Stimulated activated memory B cell treated with anti-CD40 and anti-IgM and Interleukin-4, amounts not matched to agents 10 μg/mL and 1 μg/mL and 100 μg/mL, for 72 hours (primary cell): ENCODE measurements around the gene CEP295NL.

Experiments
- ATAC-seq: fragments of 150-1000 bp; cut with Tn5 transposase; 2 replicates; pipeline ENCODE4 v1.10.0; 2021
- H3K27ac Mint-ChIP-seq: one replicate; pipeline ENCODE4 v1.8.0; 2022; ENCODE audit warnings: mild to moderate bottlenecking, mixed read lengths
- H3K27me3 Mint-ChIP-seq: one replicate; pipeline ENCODE4 v1.8.0; 2022; ENCODE audit warnings: mixed read lengths
- H3K36me3 Mint-ChIP-seq: one replicate; pipeline ENCODE4 v1.8.0; 2022; ENCODE audit warnings: mixed read lengths
- H3K4me1 Mint-ChIP-seq: one replicate; pipeline ENCODE4 v1.8.0; 2022; ENCODE audit warnings: mixed read lengths
- H3K4me3 Mint-ChIP-seq: one replicate; pipeline ENCODE4 v1.8.0; 2022; ENCODE audit warnings: mild to moderate bottlenecking, moderate library complexity, mixed read lengths
- H3K9me3 Mint-ChIP-seq: one replicate; pipeline ENCODE4 v1.8.0; 2022; ENCODE audit warnings: mixed read lengths

Gene CEP295NL

GRCh38 chr17:78854508-78854907 lies 48.5 kb downstream of the CEP295NL start:
- H3K27me3 Mint-ChIP-seq, result no peaks in the 10 kb centered on the region
- H3K27ac Mint-ChIP-seq, result no peak overlapping the region
- no peaks in the 10 kb centered on the region for H3K36me3 Mint-ChIP-seq
- ATAC-seq, result no peak
- H3K4me1 Mint-ChIP-seq, result no peaks in the 10 kb centered on the region
- H3K4me3 Mint-ChIP-seq, result no peak overlapping the region
- no peaks in the 10 kb centered on the region for H3K9me3 Mint-ChIP-seq

GRCh38 chr17:78853926-78854394 lies 49.0 kb downstream of the CEP295NL start:
- no peak for ATAC-seq
- H3K27ac Mint-ChIP-seq, result no peak overlapping the region
- H3K27me3 Mint-ChIP-seq, result no peaks in the 10 kb centered on the region
- no peaks in the 10 kb centered on the region for H3K36me3 Mint-ChIP-seq
- H3K9me3 Mint-ChIP-seq, result no peaks in the 10 kb centered on the region
- no peaks in the 10 kb centered on the region for H3K4me1 Mint-ChIP-seq
- H3K4me3 Mint-ChIP-seq, result no peak overlapping the region

GRCh38 chr17:78852709-78853121 lies 50.3 kb downstream of the CEP295NL start:
- Mint-ChIP-seq H3K27me3 (no peaks in the 10 kb centered on the region), H3K4me3 (no peak overlapping the region), H3K36me3 (no peaks in the 10 kb centered on the region), H3K4me1 (no peaks in the 10 kb centered on the region), H3K9me3 (no peaks in the 10 kb centered on the region), H3K27ac (no peak overlapping the region)
- ATAC-seq, result no peak

GRCh38 chr17:78849026-78849425 lies 54.0 kb downstream of the CEP295NL start:
- no peak for ATAC-seq
- Mint-ChIP-seq H3K36me3 (no peaks in the 10 kb centered on the region), H3K27ac (no peak overlapping the region), H3K4me1 (peaks cover 7% of the 10 kb centered on the region), H3K4me3 (no peak overlapping the region), H3K9me3 (no peaks in the 10 kb centered on the region), H3K27me3 (no peaks in the 10 kb centered on the region)

- Mint-ChIP-seq H3K4me1 (peaks cover 9% of the 10 kb centered on the region), H3K4me3 (no peak overlapping the region), H3K27ac (no peak overlapping the region), H3K27me3 (no peaks in the 10 kb centered on the region), H3K36me3 (no peaks in the 10 kb centered on the region), H3K9me3 (no peaks in the 10 kb centered on the region)
- no peak for ATAC-seq
Measured at GRCh38 chr17:78847052-78847451, 55.9 kb downstream of the CEP295NL start.

- no peaks in the 10 kb centered on the region for H3K36me3 Mint-ChIP-seq
- H3K27ac Mint-ChIP-seq, result peak overlapping the region; percentile 43
- no peak for ATAC-seq
- H3K4me1 Mint-ChIP-seq, result peaks cover 24% of the 10 kb centered on the region
- no peaks in the 10 kb centered on the region for H3K9me3 Mint-ChIP-seq
- no peaks in the 10 kb centered on the region for H3K27me3 Mint-ChIP-seq
- peak overlapping the region; percentile 25 for H3K4me3 Mint-ChIP-seq
Measured at GRCh38 chr17:78844301-78845005, 58.5 kb downstream of the CEP295NL start.

GRCh38 chr17:78842881-78843565 lies 60.0 kb downstream of the CEP295NL start:
- no peak for ATAC-seq
- Mint-ChIP-seq H3K27me3 (no peaks in the 10 kb centered on the region), H3K4me3 (no peak overlapping the region), H3K27ac (no peak overlapping the region), H3K36me3 (no peaks in the 10 kb centered on the region), H3K4me1 (peaks cover 37% of the 10 kb centered on the region), H3K9me3 (no peaks in the 10 kb centered on the region)

GRCh38 chr17:78840780-78841611 lies 62.0 kb downstream of the CEP295NL start, which contains the start of gene USP36:
Gene USP36 (minus strand): TSS chr17:78840814. CDS start chr17:78836363, 4,451 bp downstream.
- Mint-ChIP-seq H3K4me1 (peaks cover 49% of the 10 kb centered on the region), H3K9me3 (no peaks in the 10 kb centered on the region), H3K4me3 (peak within 1 kb of the TSS; percentile 83), H3K27me3 (no peaks in the 10 kb centered on the region), H3K27ac (peak within 1 kb of the TSS; percentile 93), H3K36me3 (peaks cover 15% of the 10 kb centered on the region)
- peak; percentile 95 for ATAC-seq
